Heart right ventricle (tissue), 16 donors: ENCODE results near the gene DNPH1. TPM values are rescaled to one million over a fixed set of nuclear protein-coding genes. Genes with fewer than 3 reads are reported as not detected.

Experiments used
- ATAC-seq, 8 donors: fragments of 200-7000 bp; cut with Tn5 transposase; one replicate each; pipeline ENCODE4 v1.9.1; 2020; ENCODE audit warnings: mild to moderate bottlenecking in 8 of 8, moderate library complexity in 8 of 8, moderate number of reproducible peaks in 1 of 8
- DNase-seq, 2 donors: peaks; one replicate each; pipeline ENCODE4 v3.0.0-alpha.2; 2020
- H3K27ac ChIP-seq, 10 donors: fragments of 200-600 bp; sonication (generic) in 2 of 10; one replicate each; pipeline versions ENCODE4 v1.5.0 to v1.8.0; 2020 to 2022; ENCODE audit warnings: mild to moderate bottlenecking in 3 of 10
- H3K27me3 ChIP-seq, 7 donors: fragments of 200-600 bp; one replicate each; pipeline ENCODE4 v1.8.0; 2021 to 2022; ENCODE audit warnings: mild to moderate bottlenecking in 2 of 7
- H3K36me3 ChIP-seq, 9 donors: fragments of 200-600 bp; sonication (generic) in 1 of 9; one replicate each; pipeline versions ENCODE4 v1.5.0 to v1.8.0; 2020 to 2022; ENCODE audit warnings: mild to moderate bottlenecking in 2 of 9
- H3K4me1 ChIP-seq, 9 donors: fragments of 200-600 bp; sonication (generic) in 1 of 9; one replicate each; pipeline versions ENCODE4 v1.5.0 to v1.8.0; 2020 to 2022; ENCODE audit warnings: mild to moderate bottlenecking in 4 of 9
- H3K4me3 ChIP-seq, 10 donors: fragments of 200-600 bp; sonication (generic) in 2 of 10; one replicate each; pipeline versions ENCODE4 v1.5.0 to v1.8.0; 2020 to 2022; ENCODE audit warnings: mild to moderate bottlenecking in 7 of 10, moderate library complexity in 2 of 10
- H3K9me3 ChIP-seq, 11 donors: fragments of 200-600 bp in 10 of 11; sonication (generic) in 2 of 11; one replicate each; pipeline versions ENCODE4 v1.5.0 to v1.8.0; 2013 to 2022; ENCODE audit warnings: mild to moderate bottlenecking in 2 of 11, control low read depth in 1 of 11, moderate library complexity in 1 of 11
- CTCF ChIP-seq, 9 donors: fragments of 200-600 bp; sonication (generic) in 2 of 9; IDR thresholded peaks; one replicate each; pipeline versions ENCODE4 v1.5.0 to v1.8.0; 2021 to 2022; ENCODE audit warnings: antibody characterized with exemption in 9 of 9, mild to moderate bottlenecking in 5 of 9, moderate library complexity in 1 of 9
- WGBS, 2 donors: extraction: QIAGEN DNeasy Blood & Tissue Kit; methylation state at CpG; one replicate each; pipeline ENCODE4 v1.1.7; 2013; ENCODE audit warnings: inconsistent platforms in 1 of 2; 5-methylcytosine and 5-hydroxymethylcytosine counted together
- intact Hi-C, 10 donors: fragments of 100-400 bp; cut with DNase I; formaldehyde crosslinking; loops; one replicate each; pipeline versions ENCODE4 v1.11.1 to v1.14.2; 2022
- polyA plus RNA-seq, 2 donors: library from polyadenylated mRNA; stranded (reverse); fragments of 200-250 nt; gene quantifications; one replicate each; pipeline ENCODE4 v1.2.3, GENCODE V29; 2013
- total RNA-seq, 10 donors: library from RNA; stranded (reverse); fragmentation: NEBNext Ultra II Directional in 3 of 10; extraction: Animal tissue kit (Norgen Biotek cat#: 25700) in 3 of 10; gene quantifications; one replicate each; pipeline versions ENCODE4 v1.2.1 to v1.2.4, GENCODE V29; 2021 to 2023
- donor health status: Arrhythmogenic right ventricular cardiomyopathy.
- donor health status: ischemic (EF 13 %, LVEDD 7.1; RV severe dilation, severe dysfunction).
- donor health status: healthy with polysubstance abuse.
- donor health status: DM: no; HTN: yes; CAD: no.
- donor health status: DM: no; HTN: no; CAD: no.
- donor health status: ischemic (EF 25% LVEDD 6.9; RV normal size, moderate dysfunction).
- donor health status: ischemic (EF 25% LVEDD 5.7; RV mildly dilated, moderate dysfunction).
- donor health status: healthy.
- donor health status: DM: yes; HTN: yes; CAD: no.
- donor health status: Ischemic cardiomyopathy.
- donor health status: ischemic (EF 35%, LVEDD 5.7; RV mildly dilated, moderate dysfunction).
- donor health status: nonischemic (EF 11% LVEDD 7.7; RV severe dilation, severe dysfunction).
- donor health status: DM: yes; HTN: yes; CAD: no.
- donor health status: PGD.
- donor health status: ischemic (EF 29% LVEDD 5.4; RV normal size, mild dysfunction).
- donor health status: nonischemic (EF 23%, LVEDD 6.1; RV moderate dilation, normal function).

DNPH1 gene
- total and polyA plus RNA-seq, 12 donors = 16.0 to 51.3 (median 26.2) TPM

GRCh38 chr6:43226192-43226851, 3.0 kb downstream of the DNPH1 start:
- H3K27me3 ChIP-seq = no peaks in the 10 kb centered on the region
- no peak overlapping the region for H3K27ac ChIP-seq
- TF ChIP-seq CTCF (IDR thresholded peaks at IDR 0.05) = no peak
- DNase-seq (no peak), ATAC-seq (no peak)
- peaks cover 0 to 37% (median 0%) of the 10 kb centered on the region in 9 donors for H3K36me3 ChIP-seq
- H3K4me1 ChIP-seq = peaks cover 0 to 35% (median 12%) of the 10 kb centered on the region in 9 donors
- intact Hi-C loops = no loop called here
- no peaks in the 10 kb centered on the region for H3K9me3 ChIP-seq
- no peak overlapping the region for H3K4me3 ChIP-seq
- 89 to 90% methylated on average over 11 of the region's 11 CpGs for WGBS, 2 donors

- no peaks in the 10 kb centered on the region for H3K27me3 ChIP-seq
- intact Hi-C loops = no loop called here
- no peaks in the 10 kb centered on the region for H3K9me3 ChIP-seq
- H3K27ac ChIP-seq = no peak overlapping the region
- WGBS, 2 donors = 86 to 92% methylated on average over 14 of the region's 14 CpGs
- TF ChIP-seq CTCF (IDR thresholded peaks at IDR 0.05) = no peak
- ATAC-seq = no peak
- peaks cover 0 to 21% (median 3%) of the 10 kb centered on the region in 9 donors for H3K4me1 ChIP-seq
- H3K36me3 ChIP-seq = peaks cover 0 to 63% (median 5%) of the 10 kb centered on the region in 9 donors
- DNase-seq = no peak
- H3K4me3 ChIP-seq = no peak overlapping the region
Measured at GRCh38 chr6:43223175-43223574, 6.1 kb downstream of the DNPH1 start.

- Histone ChIP-seq H3K27me3 (no peaks in the 10 kb centered on the region), H3K36me3 (peaks cover 0 to 69% (median 5%) of the 10 kb centered on the region in 9 donors), H3K4me1 (peaks cover 0 to 19% (median 3%) of the 10 kb centered on the region in 9 donors), H3K9me3 (no peaks in the 10 kb centered on the region), H3K4me3 (no peak overlapping the region), H3K27ac (no peak overlapping the region)
- intact Hi-C loops = no loop called here
- no peak for DNase-seq
- WGBS, 2 donors = 89 to 95% methylated on average over 15 of the region's 15 CpGs
- ATAC-seq = no peak
- no peak for TF ChIP-seq CTCF (IDR thresholded peaks at IDR 0.05)
Measured at GRCh38 chr6:43222418-43223059, 6.7 kb downstream of the DNPH1 start.

GRCh38 chr6:43221046-43221972, 8.0 kb downstream of the DNPH1 start:
- Histone ChIP-seq H3K27me3 (no peaks in the 10 kb centered on the region), H3K36me3 (peaks cover 0 to 82% (median 5%) of the 10 kb centered on the region in 9 donors), H3K4me1 (peaks cover 0 to 19% (median 3%) of the 10 kb centered on the region in 9 donors), H3K4me3 (no peak overlapping the region), H3K27ac (no peak overlapping the region), H3K9me3 (no peaks in the 10 kb centered on the region)
- 82 to 86% methylated on average over 20 of the region's 20 CpGs for WGBS, 2 donors
- intact Hi-C loops = no loop called here
- no peak for DNase-seq
- no peak for TF ChIP-seq CTCF (IDR thresholded peaks at IDR 0.05)
- peak in 6 of 8 donors; percentile 20 to 54 (median 42) for ATAC-seq
